Activated T-helper 1 cell treated with anti-CD3 and anti-CD28 coated beads, Interleukin-2, amount 50 U/mL, for 16 hours (primary cell): ENCODE data around the gene PADI6.

Experiments
- DNase-seq, 2 donors: peaks; one replicate each; pipeline ENCODE4 v3.0.0-alpha.2; 2020; ENCODE audit warnings: low read depth in 1 of 2, low spot score in 1 of 2

Gene PADI6

DNA sequence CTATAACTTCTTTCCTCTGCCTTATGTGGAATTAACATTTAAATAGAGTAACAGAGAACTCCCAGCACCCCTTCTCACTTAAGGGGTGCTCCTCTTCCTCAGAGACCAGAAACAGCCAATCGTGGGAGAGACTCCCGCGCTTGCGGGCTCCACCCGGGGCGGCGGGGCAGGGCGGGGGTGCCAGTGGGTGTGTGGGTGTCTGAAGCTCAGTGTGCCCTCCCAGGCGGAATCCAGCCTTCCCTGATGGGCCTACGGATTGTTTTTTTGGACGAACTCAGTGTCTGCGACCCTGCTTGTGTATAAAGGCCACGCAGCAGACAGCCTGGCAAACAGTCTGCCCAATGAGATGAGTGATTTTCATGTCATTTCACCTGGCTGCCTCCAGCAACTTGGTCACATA lies 61.3 kb downstream of the PADI6 start:
- no peak for DNase-seq

DNA sequence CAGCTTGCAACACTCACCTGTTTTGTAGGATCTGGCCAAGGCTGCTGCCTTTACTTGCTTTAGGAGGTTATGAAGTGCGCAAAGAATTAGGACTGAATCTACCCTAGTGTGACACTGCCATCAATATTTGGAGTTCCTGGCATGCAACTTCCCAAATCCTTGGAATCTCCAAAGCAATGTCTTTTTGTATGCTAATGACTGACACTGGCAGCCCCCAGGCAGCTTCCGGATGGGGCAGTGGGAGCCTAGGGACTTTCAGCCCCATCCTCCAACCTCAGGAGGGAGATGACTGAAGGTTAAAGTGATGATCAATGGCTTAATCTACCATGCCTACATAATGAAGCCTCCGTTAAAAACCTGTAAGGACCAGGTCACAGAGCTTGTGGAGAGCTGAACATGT lies 62.0 kb downstream of the PADI6 start:
- DNase-seq = no peak

DNA sequence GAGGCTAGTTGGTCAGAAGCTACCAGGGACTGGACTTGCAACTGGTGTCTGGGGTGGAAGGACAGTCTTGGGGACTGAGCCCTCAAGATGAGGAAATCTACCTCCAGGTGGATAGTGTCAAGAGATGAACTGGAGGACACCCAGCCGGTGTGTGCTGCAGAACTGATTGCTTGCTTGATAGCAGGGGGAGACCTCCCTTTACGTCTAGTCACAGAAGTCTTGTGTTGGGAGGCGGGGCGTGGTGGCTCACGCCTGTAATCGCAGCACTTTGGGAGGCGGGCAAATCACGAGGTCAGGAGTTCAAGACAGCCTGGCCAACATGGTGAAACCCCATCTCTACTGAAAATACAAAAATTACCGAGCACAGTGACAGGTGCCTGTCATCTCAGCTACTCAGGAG lies 62.6 kb downstream of the PADI6 start:
- DNase-seq = no peak

DNA sequence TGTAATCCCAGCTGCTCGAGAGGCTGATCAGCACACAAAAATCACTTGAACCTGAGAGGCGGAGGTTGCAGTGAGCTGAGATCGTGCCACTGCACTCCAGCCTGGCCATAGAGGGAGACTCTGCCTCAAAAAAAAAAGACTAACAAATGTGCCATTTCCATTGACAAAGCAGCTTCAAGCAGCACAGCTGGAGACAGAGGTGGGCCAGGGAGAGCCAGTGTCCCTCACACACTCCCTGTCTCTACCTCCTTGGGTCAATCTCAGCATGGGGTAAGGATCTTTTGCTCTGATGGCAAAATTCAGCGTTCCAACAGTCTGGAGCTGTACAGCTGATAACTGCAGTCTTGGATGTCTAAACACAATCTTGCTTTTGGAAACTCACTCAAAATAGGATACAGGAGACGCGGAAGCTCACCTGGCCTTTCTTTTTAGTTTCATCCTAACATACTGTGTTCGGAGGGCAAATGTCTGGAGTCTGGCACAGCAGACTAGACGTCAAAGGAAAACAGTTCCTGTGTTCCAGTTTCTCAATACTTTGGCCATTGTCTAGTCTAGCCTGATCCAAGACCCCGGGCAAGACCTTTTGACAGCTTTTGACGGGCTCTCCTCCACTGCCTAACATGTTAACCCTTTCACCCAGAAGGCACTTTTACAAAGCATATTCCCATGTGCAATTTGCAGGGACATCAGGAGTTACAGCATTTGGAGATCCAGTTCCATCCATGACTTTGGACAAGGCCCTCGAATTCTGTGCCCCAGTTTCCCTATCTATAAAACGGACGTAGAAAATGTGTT lies 64.6 kb downstream of the PADI6 start:
- DNase-seq = no peak

- DNase-seq = no peak
Observed at GRCh38 chr1:17437260-17437579, 65.2 kb downstream of the PADI6 start.

GRCh38 chr1:17437580-17438317 lies 65.8 kb downstream of the PADI6 start:
- DNase-seq = peak in 1 of 2 donors; percentile 40

GRCh38 chr1:17438318-17439249 lies 66.6 kb downstream of the PADI6 start:
- peak; percentile 18 to 57 for DNase-seq

DNA sequence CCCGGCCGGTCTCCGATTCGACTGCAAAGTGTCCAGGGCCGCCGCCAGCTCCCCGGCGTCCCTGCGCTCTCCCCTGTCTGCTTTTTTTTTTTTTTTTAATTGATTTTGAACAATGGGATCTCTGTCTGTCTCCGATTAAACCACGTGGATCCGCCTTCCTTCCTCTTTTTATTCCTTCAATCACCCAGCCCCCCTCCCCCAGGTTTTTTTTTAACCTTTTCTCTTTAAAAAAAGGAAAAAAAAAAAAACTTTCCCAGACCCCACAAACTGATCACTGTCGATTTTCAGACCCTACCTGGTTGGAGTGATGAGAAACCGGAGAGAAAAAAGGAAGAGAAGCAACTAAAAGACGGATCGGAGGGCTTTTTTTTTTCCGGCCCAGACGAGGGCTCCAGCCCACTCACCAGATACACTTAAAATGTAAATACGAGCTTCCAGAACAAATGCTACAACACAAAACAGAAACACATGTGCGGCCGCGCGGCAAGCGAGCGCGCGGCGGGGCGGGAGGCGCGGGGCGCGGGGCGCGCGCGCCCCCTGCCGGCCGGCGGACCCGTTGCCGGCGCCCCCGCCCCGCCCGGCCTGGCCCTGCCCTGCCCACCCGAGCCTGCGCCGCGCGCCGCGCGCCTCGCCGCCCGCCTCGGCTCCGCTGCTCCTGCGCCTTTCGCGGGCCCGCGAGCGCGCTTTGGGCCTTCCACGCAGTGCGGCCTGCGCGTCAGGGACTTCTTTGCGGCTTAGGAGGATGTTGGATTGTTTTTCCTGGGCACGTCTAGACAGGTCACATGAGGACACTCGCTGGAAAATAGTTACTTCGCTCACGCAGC lies 67.5 kb downstream of the PADI6 start, which contains the start of gene RCC2:
Gene RCC2, minus strand, starts transcription at position 428 of the 824 bp plus-strand sequence. CDS start 1,163 bp downstream, outside the sequence.
- peak; percentile 39 to 65 for DNase-seq

GRCh38 chr1:17440074-17440826 lies 68.3 kb downstream of the PADI6 start:
- DNase-seq = no peak

- DNase-seq = no peak
Observed at GRCh38 chr1:17440827-17441168, 68.8 kb downstream of the PADI6 start.

DNA sequence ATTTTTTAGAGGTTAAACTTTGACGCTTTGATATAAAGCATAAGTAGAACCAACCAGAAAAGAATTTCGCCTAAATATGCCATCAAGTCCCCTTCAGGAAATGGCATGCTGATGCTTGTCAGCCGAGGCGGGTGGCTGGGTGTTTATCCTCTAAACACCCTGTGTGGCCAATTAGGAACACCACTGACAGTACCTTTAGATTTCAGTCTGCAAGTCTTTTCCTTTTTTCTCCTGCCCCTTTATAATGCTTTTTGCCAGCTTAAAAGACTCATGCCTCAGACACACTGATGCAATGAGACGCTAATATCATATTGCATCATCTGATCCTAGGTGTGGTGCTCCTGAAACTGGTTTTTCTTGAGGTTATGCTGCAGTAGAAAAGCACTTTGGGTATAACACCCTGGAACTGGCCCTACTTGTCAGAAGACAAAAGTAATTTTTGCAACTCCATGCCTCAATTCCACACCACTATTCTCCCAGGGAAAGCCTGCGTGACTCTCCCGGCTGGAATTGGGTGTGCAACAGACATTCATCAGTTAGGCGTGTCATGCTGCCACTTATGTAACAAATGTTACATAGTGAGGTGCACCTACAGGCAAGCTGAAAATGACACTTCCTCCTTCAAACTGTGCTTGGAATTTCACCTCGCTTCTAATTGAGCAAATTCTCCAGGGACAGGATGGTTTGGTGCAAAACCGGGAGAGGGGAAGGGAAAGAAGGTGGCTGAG lies 69.4 kb downstream of the PADI6 start:
- no peak for DNase-seq

- no peak for DNase-seq
Observed at GRCh38 chr1:17441993-17442357, 70.0 kb downstream of the PADI6 start.

DNA sequence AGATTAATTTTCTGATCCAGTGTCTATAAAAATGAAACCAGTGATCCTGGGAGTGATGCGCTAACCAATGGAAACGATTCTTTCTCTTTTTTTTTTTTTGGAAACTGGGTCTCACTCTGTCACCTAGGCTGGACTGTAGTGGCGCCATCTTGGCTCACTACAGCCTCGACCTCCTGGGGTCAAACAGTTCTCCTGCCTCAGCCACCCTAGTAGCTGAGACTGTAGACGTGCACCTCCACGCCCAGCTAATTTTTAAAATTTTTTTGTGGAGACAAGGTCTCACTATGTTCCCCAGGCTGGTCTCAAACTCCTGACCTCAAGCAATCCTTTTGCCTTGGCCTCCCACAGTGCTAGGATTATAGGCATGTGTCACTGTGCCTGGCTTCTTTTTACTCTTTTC lies 70.8 kb downstream of the PADI6 start:
- DNase-seq = no peak

GRCh38 chr1:17447501-17447992 lies 75.6 kb downstream of the PADI6 start:
- no peak for DNase-seq
